PC-9 (cell line): ENCODE data around the gene BCL2A1. TPM values are rescaled to one million over a fixed set of nuclear protein-coding genes. Genes with fewer than 3 reads are reported as not detected.
"Not testable (repeated sequence)": the region's sequence is repeated elsewhere in the genome, so short reads cannot be mapped to it uniquely, and the experiment has no call there.

Experiments used
- BruUV-seq: library from RNA; stranded (reverse); fragments of 400-500 nt; replicated peaks from 2 replicates; lab custom pipeline; 2021; lab: Mats Ljungman, UMichigan
- CTCF ChIA-PET: fragments of 300-600 bp; sonication (Branson Sonifier 250); formaldehyde crosslinking; loops from one replicate; lab custom pipeline; 2022; ENCODE audit warnings: antibody characterized with exemption; lab: Charles Lee
- POLR2A ChIA-PET: fragments of 300-600 bp; sonication (Branson Sonifier 250); formaldehyde crosslinking; loops from one replicate; lab custom pipeline; 2022; ENCODE audit warnings: antibody characterized with exemption; ENCODE audit not compliant: unreplicated experiment; lab: Charles Lee
- DNase-seq, 2 experiments: peaks; one replicate each; pipeline versions ENCODE4 v3.0.0 to v3.0.0-alpha.2; 2015 to 2022; ENCODE audit warnings: mixed read lengths in 1 of 2
- H2AFZ ChIP-seq: fragments of 200-600 bp; sonication (generic); 2 replicates; pipeline ENCODE4 v1.8.1; 2017; ENCODE audit warnings: antibody characterized with exemption
- H3F3A ChIP-seq: fragments of 200-600 bp; sonication (generic); 2 replicates; pipeline ENCODE4 v1.8.1; 2017; ENCODE audit warnings: antibody characterized with exemption, mild to moderate bottlenecking, low read depth; ENCODE audit not compliant: insufficient read depth
- H3K27ac ChIP-seq: fragments of 200-600 bp; sonication (generic); 2 replicates; pipeline ENCODE4 v1.6.1; 2016; ENCODE audit warnings: mixed run types
- H3K27me3 ChIP-seq: fragments of 200-600 bp; sonication (generic); 2 replicates; pipeline ENCODE4 v1.6.1; 2016; ENCODE audit warnings: low read depth, mixed run types; ENCODE audit not compliant: insufficient read depth
- H3K36me3 ChIP-seq: fragments of 200-600 bp; sonication (generic); 2 replicates; pipeline ENCODE4 v1.6.1; 2016; ENCODE audit warnings: low read depth, mixed run types
- H3K4me1 ChIP-seq: fragments of 200-600 bp; sonication (generic); replicated peaks from 2 replicates; pipeline ENCODE4 v1.6.1; 2016; ENCODE audit warnings: mixed run types; ENCODE audit not compliant: insufficient read depth
- H3K4me2 ChIP-seq: fragments of 200-600 bp; sonication (generic); 2 replicates; pipeline ENCODE4 v1.6.1; 2017; ENCODE audit warnings: mixed run types
- H3K4me3 ChIP-seq: fragments of 200-600 bp; sonication (generic); 2 replicates; pipeline ENCODE4 v1.6.1; 2016; ENCODE audit warnings: mixed run types
- H3K79me2 ChIP-seq: fragments of 200-600 bp; sonication (generic); 2 replicates; pipeline ENCODE4 v1.6.1; 2017; ENCODE audit warnings: low read depth, mixed run types
- H3K9me2 ChIP-seq: fragments of 200-600 bp; sonication (generic); 2 replicates; pipeline ENCODE4 v1.8.1; 2017; ENCODE audit warnings: mild to moderate bottlenecking; ENCODE audit not compliant: insufficient read depth
- H3K9me3 ChIP-seq: fragments of 200-600 bp; sonication (generic); 2 replicates; pipeline ENCODE4 v1.8.1; 2016; ENCODE audit warnings: low read depth; ENCODE audit not compliant: insufficient read depth
- H4K20me1 ChIP-seq: fragments of 200-600 bp; sonication (generic); 2 replicates; pipeline ENCODE4 v1.8.1; 2017; ENCODE audit not compliant: insufficient read depth
- EZH2 ChIP-seq: fragments of 200-600 bp; sonication (generic); IDR thresholded peaks from 2 replicates; pipeline ENCODE4 v1.8.0; 2017; ENCODE audit warnings: antibody characterized with exemption, low read depth
- intact Hi-C: fragments of 100-400 bp; cut with micrococcal nuclease; formaldehyde crosslinking; loops from one replicate; pipeline ENCODE4 v1.10.0; 2022; ENCODE audit not compliant: unreplicated experiment
- total RNA-seq: library from RNA; stranded (reverse); gene quantifications from 2 replicates; pipeline ENCODE4 v1.2.3, GENCODE V29; 2021
- TF ChIP-seq, protein P1 (sequence below): fragments of 200-600 bp; sonication (generic); conservative IDR thresholded peaks from 2 replicates; pipeline ENCODE4 v1.6.1; 2017; ENCODE audit warnings: mixed run types, antibody characterized with exemption, mild to moderate bottlenecking, moderate library complexity

BCL2A1 gene
- total RNA-seq, 1 experiment from 2014 or later = not detected

DNA sequence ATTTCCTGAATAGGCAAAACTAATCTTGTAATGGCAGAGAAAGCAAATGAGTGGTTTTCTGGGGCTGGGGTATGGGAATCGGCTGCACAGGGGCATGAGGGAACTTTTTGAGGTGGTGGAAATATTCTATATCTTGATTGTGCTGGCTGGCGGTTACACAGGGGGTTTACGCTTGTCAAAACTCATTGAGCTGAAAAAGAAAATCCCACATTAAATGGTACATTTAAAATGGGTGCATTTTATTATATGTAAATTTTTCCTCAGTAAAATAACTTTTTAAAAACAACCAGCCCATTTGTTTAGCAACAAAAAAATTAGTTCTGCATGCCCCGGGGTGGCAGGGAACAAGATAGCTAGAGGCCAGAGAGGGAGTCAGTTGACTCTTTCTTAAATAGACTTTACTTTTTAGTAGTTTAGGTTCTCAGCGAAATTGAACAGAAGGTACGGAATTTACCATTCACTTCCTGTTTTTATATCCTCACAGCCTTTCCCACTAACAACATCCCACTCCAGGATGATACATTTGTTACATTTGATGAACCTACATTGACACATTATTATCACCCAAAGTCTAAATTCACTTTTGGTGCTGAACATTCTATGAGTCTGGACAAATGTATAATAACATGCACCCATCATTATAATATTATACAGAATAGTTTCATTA is 41.2 kb upstream of the BCL2A1 start:
- no TSS peak for BruUV-seq
- no peak overlapping the region for H3K4me2 ChIP-seq
- no peaks in the 10 kb centered on the region for H3K36me3 ChIP-seq
- TF ChIP-seq EZH2 = no peak
- TF ChIP-seq, protein P1, sequence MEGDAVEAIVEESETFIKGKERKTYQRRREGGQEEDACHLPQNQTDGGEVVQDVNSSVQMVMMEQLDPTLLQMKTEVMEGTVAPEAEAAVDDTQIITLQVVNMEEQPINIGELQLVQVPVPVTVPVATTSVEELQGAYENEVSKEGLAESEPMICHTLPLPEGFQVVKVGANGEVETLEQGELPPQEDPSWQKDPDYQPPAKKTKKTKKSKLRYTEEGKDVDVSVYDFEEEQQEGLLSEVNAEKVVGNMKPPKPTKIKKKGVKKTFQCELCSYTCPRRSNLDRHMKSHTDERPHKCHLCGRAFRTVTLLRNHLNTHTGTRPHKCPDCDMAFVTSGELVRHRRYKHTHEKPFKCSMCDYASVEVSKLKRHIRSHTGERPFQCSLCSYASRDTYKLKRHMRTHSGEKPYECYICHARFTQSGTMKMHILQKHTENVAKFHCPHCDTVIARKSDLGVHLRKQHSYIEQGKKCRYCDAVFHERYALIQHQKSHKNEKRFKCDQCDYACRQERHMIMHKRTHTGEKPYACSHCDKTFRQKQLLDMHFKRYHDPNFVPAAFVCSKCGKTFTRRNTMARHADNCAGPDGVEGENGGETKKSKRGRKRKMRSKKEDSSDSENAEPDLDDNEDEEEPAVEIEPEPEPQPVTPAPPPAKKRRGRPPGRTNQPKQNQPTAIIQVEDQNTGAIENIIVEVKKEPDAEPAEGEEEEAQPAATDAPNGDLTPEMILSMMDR = no peak
- no peak overlapping the region for H2AFZ ChIP-seq
- DNase-seq = no peak
- no peaks in the 10 kb centered on the region for H3K27me3 ChIP-seq
- no peaks in the 10 kb centered on the region; the same call in 1 of the 2 replicates for H3K9me3 ChIP-seq
- intact Hi-C loops = no loop called here
- POLR2A ChIA-PET = interaction anchor here (0.6 kb wide), 2 partner anchors 39 to 102 kb away, joined by 3 to 5 read pairs; no protein-coding TSS in a partner anchor
- H3F3A ChIP-seq = peaks cover 36% of the 10 kb centered on the region
- H3K27ac ChIP-seq = peak overlapping the region; percentile 66; the same call in 1 of the 2 replicates
- no peak overlapping the region for H3K4me3 ChIP-seq
- peaks cover 20% of the 10 kb centered on the region for H3K4me1 ChIP-seq
- no peaks in the 10 kb centered on the region for H3K79me2 ChIP-seq
- no peaks in the 10 kb centered on the region; the same call in 1 of the 2 replicates for H4K20me1 ChIP-seq
- H3K9me2 ChIP-seq = no peaks in the 10 kb centered on the region
- CTCF ChIA-PET = no interaction called here

DNA sequence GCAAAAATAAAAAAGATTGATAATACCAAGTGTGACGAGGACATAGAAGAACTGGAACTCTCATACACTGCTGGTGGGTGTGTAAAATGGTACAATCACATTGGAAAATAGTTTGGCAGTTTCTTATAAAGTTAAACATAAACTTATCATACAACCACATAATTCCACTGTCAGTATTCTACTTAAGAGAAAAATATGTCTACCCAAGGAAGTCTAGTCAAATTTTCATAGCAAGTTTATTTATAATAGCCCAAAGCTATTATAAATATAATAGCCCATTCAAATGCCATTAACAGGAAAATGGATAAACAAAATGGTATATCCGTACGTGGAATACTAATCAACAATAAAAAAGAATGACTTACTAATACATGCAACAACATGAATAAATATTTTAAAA is 40.6 kb upstream of the BCL2A1 start:
- ChIA-PET POLR2A (no interaction called here), CTCF (no interaction called here)
- H3K9me3 ChIP-seq = no peaks in the 10 kb centered on the region; the same call in 1 of the 2 replicates
- BruUV-seq = no TSS peak
- peak overlapping the region; percentile 66 for H3K27ac ChIP-seq
- H3K36me3 ChIP-seq = no peaks in the 10 kb centered on the region
- H2AFZ ChIP-seq = no peak overlapping the region
- H3K27me3 ChIP-seq = no peaks in the 10 kb centered on the region
- peaks cover 36% of the 10 kb centered on the region for H3F3A ChIP-seq
- no peak for DNase-seq
- no peaks in the 10 kb centered on the region for H3K9me2 ChIP-seq
- TF ChIP-seq, protein P1 = no peak
- TF ChIP-seq EZH2 = no peak
- H3K4me1 ChIP-seq = peaks cover 20% of the 10 kb centered on the region
- H4K20me1 ChIP-seq = no peaks in the 10 kb centered on the region; the same call in 1 of the 2 replicates
- intact Hi-C loops = no loop called here
- no peak overlapping the region for H3K4me3 ChIP-seq
- no peaks in the 10 kb centered on the region for H3K79me2 ChIP-seq
- H3K4me2 ChIP-seq = no peak overlapping the region

DNA sequence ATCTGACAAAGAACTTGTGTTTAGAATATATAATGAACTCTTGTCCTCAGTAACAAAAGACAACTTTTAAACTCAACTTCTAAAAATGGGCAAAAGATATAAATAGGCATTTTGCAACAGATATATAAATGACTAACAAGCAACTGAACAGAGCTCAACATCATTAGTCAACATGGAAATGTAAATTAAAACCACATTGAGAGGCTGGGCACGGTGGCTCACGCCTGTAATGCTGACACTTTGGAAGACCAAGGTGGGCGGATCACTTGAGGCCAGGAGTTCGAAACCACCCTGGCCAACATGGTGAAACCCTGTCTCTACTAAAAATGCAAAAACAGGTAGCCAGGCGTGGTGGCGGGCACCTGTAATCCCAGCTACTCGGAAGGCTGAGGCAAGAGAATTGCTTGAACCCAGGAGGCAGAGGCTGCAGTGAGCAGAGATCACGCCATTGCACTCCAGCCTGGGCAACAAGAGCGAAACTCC is 40.1 kb upstream of the BCL2A1 start:
- DNase-seq = peak in 1 of 2 experiments; percentile 45
- H3F3A ChIP-seq = peaks cover 36% of the 10 kb centered on the region
- H3K36me3 ChIP-seq, H3K9me3 ChIP-seq, H3K9me2 ChIP-seq, H3K4me3 ChIP-seq, BruUV-seq, H3K79me2 ChIP-seq, H3K4me2 ChIP-seq, POLR2A ChIA-PET, H4K20me1 ChIP-seq, CTCF ChIA-PET, H2AFZ ChIP-seq, intact Hi-C loops, H3K27me3 ChIP-seq: not testable (repeated sequence)
- peaks cover 20% of the 10 kb centered on the region for H3K4me1 ChIP-seq
- peak overlapping the region; percentile 66 for H3K27ac ChIP-seq
